ENCODE results near the gene PNPO. TPM values are rescaled to one million over a fixed set of nuclear protein-coding genes. Genes with fewer than 3 reads are reported as not detected.
A peak's percentile ranks its signal among the peaks of the same experiment; 100 is the strongest.

PNPO gene
- polyA plus RNA-seq, 1 donor (not counting 4 experiments of a cell fraction or from before 2014, with no cell fraction given): 35.5 TPM

DNA sequence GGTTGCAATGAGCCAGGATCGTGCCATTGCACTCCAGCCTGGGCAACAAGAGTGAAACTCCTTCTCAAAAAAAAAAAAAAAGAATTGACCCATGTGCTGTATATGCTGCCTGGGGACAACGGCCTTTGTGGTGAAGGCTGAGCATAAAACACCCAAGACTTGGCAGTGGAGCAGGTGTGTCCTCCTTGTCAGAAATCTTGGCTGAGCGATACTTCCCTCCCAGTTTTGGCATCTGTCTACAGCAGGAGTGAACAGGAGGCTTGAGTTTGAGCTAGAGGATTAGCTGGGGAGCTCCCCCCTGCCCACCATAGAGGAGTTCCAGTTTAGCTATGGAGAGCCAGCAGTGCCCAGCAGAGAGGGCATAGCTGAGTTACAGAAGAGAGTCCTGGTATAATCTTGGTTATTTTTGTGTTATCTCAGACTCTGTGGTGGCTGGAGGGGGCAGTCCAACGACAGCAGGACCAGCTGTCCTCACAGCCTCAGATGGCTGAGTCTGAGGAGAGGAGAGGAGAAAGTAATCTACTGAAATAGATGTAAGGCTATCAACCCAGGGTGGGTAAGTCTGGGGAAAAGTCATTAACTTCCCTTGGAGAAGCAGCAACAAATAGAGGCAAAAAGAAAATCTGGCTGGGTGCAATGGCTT lies 26.9 kb upstream of the PNPO start:
- Histone ChIP-seq H3K36me3 (ENCODE audit: control insufficient read depth in 2 of 2, extremely low read depth in 1 of 2, insufficient read depth in 2 of 2, low read length in 2 of 2) (peaks cover 0 to 4% of the 10 kb centered on the region in 2 experiments), H3K9ac (ENCODE audit: control insufficient read depth, extremely low read depth, insufficient read depth, low read length) (no peak overlapping the region), H3K27ac (ENCODE audit: control insufficient read depth, insufficient read depth, low read length) (no peak overlapping the region), H3K9me1 (ENCODE audit: control insufficient read depth, extremely low read depth, insufficient read depth, low read length) (peaks cover 2% of the 10 kb centered on the region), H2AFZ (ENCODE audit: control insufficient read depth, low read length) (no peak overlapping the region), H3K4me3 (ENCODE audit: control insufficient read depth in 2 of 3, extremely low read depth in 1 of 3, insufficient read depth in 2 of 3, low read depth in 1 of 3, low read length in 3 of 3) (no peak overlapping the region), H3K79me2 (ENCODE audit: control insufficient read depth, insufficient read depth, low read length) (no peaks in the 10 kb centered on the region), H3K4me1 (ENCODE audit: control insufficient read depth, extremely low read depth, insufficient read depth, low read length) (peaks cover 6% of the 10 kb centered on the region), H4K20me1 (ENCODE audit: control insufficient read depth, extremely low read depth, insufficient read depth, low read length) (no peaks in the 10 kb centered on the region), H3K9me3 (ENCODE audit: control insufficient read depth, low read depth, low read length) (no peaks in the 10 kb centered on the region), H3K4me2 (ENCODE audit: control insufficient read depth, extremely low read depth, insufficient read depth, low read depth, low read length) (no peak overlapping the region), H3K27me3 (ENCODE audit: control insufficient read depth, extremely low read depth, insufficient read depth, low read length) (no peaks in the 10 kb centered on the region)
- dilution Hi-C loops (cut with MboI; ENCODE audit: extremely low pct_ligation_motif_present, low sequenced_read_pairs): no loop called here
- FAIRE-seq (no peak), DNase-seq (ENCODE audit: low read depth, low spot score) (no peak)
- TF ChIP-seq, protein P1, sequence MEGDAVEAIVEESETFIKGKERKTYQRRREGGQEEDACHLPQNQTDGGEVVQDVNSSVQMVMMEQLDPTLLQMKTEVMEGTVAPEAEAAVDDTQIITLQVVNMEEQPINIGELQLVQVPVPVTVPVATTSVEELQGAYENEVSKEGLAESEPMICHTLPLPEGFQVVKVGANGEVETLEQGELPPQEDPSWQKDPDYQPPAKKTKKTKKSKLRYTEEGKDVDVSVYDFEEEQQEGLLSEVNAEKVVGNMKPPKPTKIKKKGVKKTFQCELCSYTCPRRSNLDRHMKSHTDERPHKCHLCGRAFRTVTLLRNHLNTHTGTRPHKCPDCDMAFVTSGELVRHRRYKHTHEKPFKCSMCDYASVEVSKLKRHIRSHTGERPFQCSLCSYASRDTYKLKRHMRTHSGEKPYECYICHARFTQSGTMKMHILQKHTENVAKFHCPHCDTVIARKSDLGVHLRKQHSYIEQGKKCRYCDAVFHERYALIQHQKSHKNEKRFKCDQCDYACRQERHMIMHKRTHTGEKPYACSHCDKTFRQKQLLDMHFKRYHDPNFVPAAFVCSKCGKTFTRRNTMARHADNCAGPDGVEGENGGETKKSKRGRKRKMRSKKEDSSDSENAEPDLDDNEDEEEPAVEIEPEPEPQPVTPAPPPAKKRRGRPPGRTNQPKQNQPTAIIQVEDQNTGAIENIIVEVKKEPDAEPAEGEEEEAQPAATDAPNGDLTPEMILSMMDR (optimal IDR thresholded peaks at IDR 0.05 in 1 of 3, IDR thresholded peaks at IDR 0.05 in 1 of 3, conservative IDR thresholded peaks at IDR 0.05 in 1 of 3; ENCODE audit: extremely low read depth in 1 of 3, insufficient read depth in 2 of 3, low read length in 3 of 3): no peak
- no peak for TF ChIP-seq EZH2 (IDR thresholded peaks at IDR 0.05; ENCODE audit: low read length)

DNA sequence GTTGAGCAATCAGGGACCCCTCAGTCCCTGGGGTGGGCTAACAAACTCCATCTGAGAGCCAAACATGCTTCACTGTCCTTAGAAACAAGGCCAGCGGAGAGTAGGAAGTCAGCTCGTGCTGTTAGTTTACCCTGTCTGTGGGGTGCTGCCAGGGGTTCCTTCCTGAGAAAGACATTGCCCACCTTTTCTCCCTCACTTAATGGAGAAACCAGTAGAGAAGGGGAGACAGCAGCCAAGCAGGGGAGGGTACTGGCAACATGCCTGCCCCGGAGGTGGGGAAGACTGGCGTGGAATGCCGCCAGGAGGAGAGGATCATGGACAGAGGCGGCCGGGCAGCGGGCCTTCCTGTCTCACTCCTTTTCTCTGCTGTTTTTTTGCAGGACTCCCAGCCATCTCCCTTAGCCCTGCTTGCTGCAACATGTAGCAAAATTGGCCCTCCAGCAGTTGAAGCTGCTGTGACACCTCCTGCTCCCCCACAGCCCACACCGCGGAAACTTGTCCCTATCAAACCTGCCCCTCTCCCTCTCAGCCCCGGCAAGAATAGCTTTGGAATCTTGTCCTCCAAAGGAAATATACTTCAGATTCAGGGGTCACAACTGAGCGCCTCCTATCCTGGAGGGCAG lies 25.5 kb upstream of the PNPO start:
- H4K20me1 ChIP-seq (ENCODE audit: control insufficient read depth, extremely low read depth, insufficient read depth, low read length): no peaks in the 10 kb centered on the region
- H3K79me2 ChIP-seq (ENCODE audit: control insufficient read depth, insufficient read depth, low read length): no peaks in the 10 kb centered on the region
- no peaks in the 10 kb centered on the region for H3K9me3 ChIP-seq (ENCODE audit: control insufficient read depth, low read depth, low read length)
- H3K9me1 ChIP-seq (ENCODE audit: control insufficient read depth, extremely low read depth, insufficient read depth, low read length): peaks cover 2% of the 10 kb centered on the region
- peaks cover 6% of the 10 kb centered on the region for H3K4me1 ChIP-seq (ENCODE audit: control insufficient read depth, extremely low read depth, insufficient read depth, low read length)
- H3K36me3 ChIP-seq (ENCODE audit: control insufficient read depth in 2 of 2, extremely low read depth in 1 of 2, insufficient read depth in 2 of 2, low read length in 2 of 2): peaks cover 0 to 4% of the 10 kb centered on the region in 2 experiments
- no peak for TF ChIP-seq EZH2 (IDR thresholded peaks at IDR 0.05; ENCODE audit: low read length)
- TF ChIP-seq, protein P1 (optimal IDR thresholded peaks at IDR 0.05 in 1 of 3, IDR thresholded peaks at IDR 0.05 in 1 of 3, conservative IDR thresholded peaks at IDR 0.05 in 1 of 3; ENCODE audit: extremely low read depth in 1 of 3, insufficient read depth in 2 of 3, low read length in 3 of 3): no peak
- FAIRE-seq: no peak
- dilution Hi-C loops (cut with MboI; ENCODE audit: extremely low pct_ligation_motif_present, low sequenced_read_pairs): no loop called here
- no peak for DNase-seq (ENCODE audit: low read depth, low spot score)
- H3K4me3 ChIP-seq (ENCODE audit: control insufficient read depth in 2 of 3, extremely low read depth in 1 of 3, insufficient read depth in 2 of 3, low read depth in 1 of 3, low read length in 3 of 3): no peak overlapping the region
- H3K27me3 ChIP-seq (ENCODE audit: control insufficient read depth, extremely low read depth, insufficient read depth, low read length): no peaks in the 10 kb centered on the region
- no peak overlapping the region for H3K9ac ChIP-seq (ENCODE audit: control insufficient read depth, extremely low read depth, insufficient read depth, low read length)
- H2AFZ ChIP-seq (ENCODE audit: control insufficient read depth, low read length): peak overlapping the region; percentile 35
- no peak overlapping the region for H3K27ac ChIP-seq (ENCODE audit: control insufficient read depth, insufficient read depth, low read length)
- H3K4me2 ChIP-seq (ENCODE audit: control insufficient read depth, extremely low read depth, insufficient read depth, low read depth, low read length): no peak overlapping the region

All from keratinocyte (primary cell).